Activated CD8-positive, alpha-beta T cell treated with anti-CD3 and anti-CD28 coated beads for 36 hours (primary cell): ENCODE measurements around the gene TREML1. TPM values are rescaled to one million over a fixed set of nuclear protein-coding genes. Genes with fewer than 3 reads are reported as not detected.
A peak's percentile ranks its signal among the peaks of the same experiment; 100 is the strongest.
"Not testable (repeated sequence)": the region's sequence is repeated elsewhere in the genome, so short reads cannot be mapped to it uniquely, and the experiment has no call there.

Source experiments
- ATAC-seq: fragments of 200-7000 bp; cut with Tn5 transposase; one replicate; pipeline ENCODE4 v1.10.0; 2021; ENCODE audit warnings: mild to moderate bottlenecking, moderate library complexity
- CTCF ChIA-PET: fragments of 350-600 bp; sonication (Branson Sonifier 250); formaldehyde crosslinking; loops from one replicate; lab custom pipeline; 2021; ENCODE audit warnings: antibody characterized with exemption; lab: Charles Lee
- POLR2A ChIA-PET: fragments of 350-600 bp; sonication (Branson Sonifier 250); formaldehyde crosslinking; loops from one replicate; lab custom pipeline; 2021; ENCODE audit warnings: antibody characterized with exemption; lab: Charles Lee
- DNase-seq: peaks from one replicate; pipeline ENCODE4 v3.0.0-alpha.2; 2020
- H3K27ac Mint-ChIP-seq: one replicate; pipeline ENCODE4 v1.8.0; 2021; ENCODE audit warnings: mild to moderate bottlenecking, mixed read lengths
- H3K27me3 Mint-ChIP-seq: one replicate; pipeline ENCODE4 v1.8.0; 2021; ENCODE audit warnings: mixed read lengths
- H3K36me3 Mint-ChIP-seq: one replicate; pipeline ENCODE4 v1.8.0; 2021; ENCODE audit warnings: low read depth, mixed read lengths
- H3K4me1 Mint-ChIP-seq: one replicate; pipeline ENCODE4 v1.8.0; 2021; ENCODE audit warnings: low read depth, mixed read lengths
- H3K4me3 Mint-ChIP-seq: one replicate; pipeline ENCODE4 v1.8.0; 2021; ENCODE audit warnings: mild to moderate bottlenecking, moderate library complexity, mixed read lengths
- H3K9me3 Mint-ChIP-seq: one replicate; pipeline ENCODE4 v1.8.0; 2021; ENCODE audit warnings: mixed read lengths
- intact Hi-C: fragments of 100-400 bp; cut with micrococcal nuclease; formaldehyde crosslinking; loops from one replicate; pipeline ENCODE4 v1.10.0; 2022
- total RNA-seq, 2 experiments: library from RNA; stranded (reverse); gene quantifications; one replicate each; pipeline ENCODE4 v1.2.3, GENCODE V29; 2021
- TF ChIP-seq, protein P1 (sequence below): fragments of 200-600 bp; IDR thresholded peaks from one replicate; pipeline ENCODE4 v1.8.0; 2022; ENCODE audit warnings: antibody characterized with exemption, mild to moderate bottlenecking

Gene TREML1
- total RNA-seq, 2 experiments from 2014 or later: not detected

DNA sequence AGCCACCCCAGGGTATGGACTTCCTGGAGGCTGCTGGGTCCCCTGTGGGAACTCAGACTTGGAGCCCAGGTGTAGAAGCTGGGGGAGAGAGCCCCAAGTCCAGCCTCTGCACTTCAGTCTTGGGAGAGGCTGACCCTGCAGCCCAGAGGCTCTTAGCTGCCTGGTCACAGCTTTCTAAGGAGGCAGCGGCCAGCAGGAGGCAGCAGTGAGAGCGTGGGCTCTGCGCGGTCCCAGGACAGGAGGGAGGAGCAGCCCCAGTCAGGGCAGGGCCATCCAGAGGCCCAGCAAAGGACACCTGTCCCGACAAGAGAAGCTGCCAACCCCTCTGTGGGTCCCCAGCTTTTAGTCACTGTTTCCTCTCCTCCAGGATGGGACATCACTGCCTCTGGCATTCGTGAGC, 37.4 kb upstream of the TREML1 start:
- Mint-ChIP-seq H3K27ac (no peak overlapping the region), H3K4me3 (no peak overlapping the region), H3K36me3 (peaks cover 11% of the 10 kb centered on the region), H3K27me3 (no peaks in the 10 kb centered on the region), H3K9me3 (peaks cover 12% of the 10 kb centered on the region), H3K4me1 (peaks cover 18% of the 10 kb centered on the region)
- ATAC-seq: peak; percentile 76
- TF ChIP-seq, protein P1, sequence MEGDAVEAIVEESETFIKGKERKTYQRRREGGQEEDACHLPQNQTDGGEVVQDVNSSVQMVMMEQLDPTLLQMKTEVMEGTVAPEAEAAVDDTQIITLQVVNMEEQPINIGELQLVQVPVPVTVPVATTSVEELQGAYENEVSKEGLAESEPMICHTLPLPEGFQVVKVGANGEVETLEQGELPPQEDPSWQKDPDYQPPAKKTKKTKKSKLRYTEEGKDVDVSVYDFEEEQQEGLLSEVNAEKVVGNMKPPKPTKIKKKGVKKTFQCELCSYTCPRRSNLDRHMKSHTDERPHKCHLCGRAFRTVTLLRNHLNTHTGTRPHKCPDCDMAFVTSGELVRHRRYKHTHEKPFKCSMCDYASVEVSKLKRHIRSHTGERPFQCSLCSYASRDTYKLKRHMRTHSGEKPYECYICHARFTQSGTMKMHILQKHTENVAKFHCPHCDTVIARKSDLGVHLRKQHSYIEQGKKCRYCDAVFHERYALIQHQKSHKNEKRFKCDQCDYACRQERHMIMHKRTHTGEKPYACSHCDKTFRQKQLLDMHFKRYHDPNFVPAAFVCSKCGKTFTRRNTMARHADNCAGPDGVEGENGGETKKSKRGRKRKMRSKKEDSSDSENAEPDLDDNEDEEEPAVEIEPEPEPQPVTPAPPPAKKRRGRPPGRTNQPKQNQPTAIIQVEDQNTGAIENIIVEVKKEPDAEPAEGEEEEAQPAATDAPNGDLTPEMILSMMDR: peak; percentile 66
- ChIA-PET CTCF (interaction anchor here (0.7 to 3.3 kb wide), 17 partner anchors 9 to 143 kb away, joined by 3 to 18 read pairs (median 5); partner anchors contain the start of gene TREML2), POLR2A (no interaction called here)
- DNase-seq: peak; percentile 62
- intact Hi-C loops: no loop called here

DNA sequence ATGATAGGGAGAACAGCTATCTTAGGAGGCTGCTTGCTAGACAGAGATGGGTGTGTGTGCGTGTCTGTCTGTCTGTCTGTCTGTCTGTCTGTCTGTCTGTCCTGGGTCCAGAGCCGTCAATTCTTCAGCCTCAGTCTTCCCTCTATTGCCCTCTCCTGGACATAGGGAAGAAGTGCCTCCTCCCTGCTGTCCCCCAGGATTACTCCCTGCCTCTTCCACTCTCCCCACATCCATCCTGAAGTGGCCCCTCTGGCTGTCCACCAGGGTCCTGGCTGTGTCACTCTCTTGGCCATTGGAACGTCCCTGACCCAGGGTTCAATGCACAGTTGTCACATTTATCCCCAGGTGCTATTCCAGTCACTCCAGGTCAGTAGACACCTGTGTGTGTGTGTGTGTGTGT, 36.6 kb upstream of the TREML1 start:
- intact Hi-C loops: no loop called here
- Mint-ChIP-seq H3K4me1 (peaks cover 20% of the 10 kb centered on the region), H3K27me3 (no peaks in the 10 kb centered on the region), H3K4me3 (no peak overlapping the region), H3K27ac (no peak overlapping the region), H3K9me3 (peaks cover 12% of the 10 kb centered on the region), H3K36me3 (peaks cover 11% of the 10 kb centered on the region)
- TF ChIP-seq, protein P1: no peak
- ChIA-PET CTCF (interaction anchor here (0.7 to 3.3 kb wide), 4 partner anchors 11 to 129 kb away, joined by 3 to 18 read pairs (median 4); partner anchors contain the start of gene TREML2), POLR2A (no interaction called here)
- DNase-seq (no peak), ATAC-seq (no peak)

DNA sequence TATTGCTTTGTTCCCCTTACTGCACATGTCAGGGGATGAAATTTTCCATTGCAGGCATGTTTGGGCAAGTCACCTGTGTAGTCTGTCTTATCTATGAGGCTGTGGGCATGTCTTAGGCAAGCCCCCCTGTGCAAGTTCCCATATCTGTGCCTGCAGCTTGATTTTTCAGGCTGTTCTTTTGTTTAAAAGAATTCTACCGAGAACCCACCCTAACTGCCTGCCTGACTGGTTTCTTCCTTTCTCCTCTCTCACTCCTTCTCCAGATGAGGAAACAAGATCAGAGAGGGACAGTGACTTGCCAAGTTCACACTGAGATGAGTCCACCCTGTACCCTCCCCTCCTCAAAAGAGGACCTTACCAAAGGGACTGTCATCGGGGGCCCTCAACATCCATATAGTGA, 35.8 kb upstream of the TREML1 start:
- Mint-ChIP-seq H3K27me3 (no peaks in the 10 kb centered on the region), H3K36me3 (peaks cover 11% of the 10 kb centered on the region), H3K9me3 (peaks cover 12% of the 10 kb centered on the region), H3K4me1 (peaks cover 17% of the 10 kb centered on the region), H3K27ac (no peak overlapping the region), H3K4me3 (no peak overlapping the region)
- no peak for DNase-seq
- intact Hi-C loops: loop anchor here (10.0 kb wide), 1 partner anchor 115 kb away; the partner anchor contains the start of genes NFYA and OARD1
- ChIA-PET CTCF (interaction anchor here (0.7 to 3.3 kb wide), 8 partner anchors 11 to 178 kb away, joined by 3 to 18 read pairs (median 3); partner anchors contain the start of gene TREML2), POLR2A (interaction anchor here (0.6 to 1.7 kb wide), 3 partner anchors 10 to 98 kb away, joined by 3 to 6 read pairs (median 3); partner anchors contain the start of gene TREML2)
- ATAC-seq: no peak
- TF ChIP-seq, protein P1: no peak

DNA sequence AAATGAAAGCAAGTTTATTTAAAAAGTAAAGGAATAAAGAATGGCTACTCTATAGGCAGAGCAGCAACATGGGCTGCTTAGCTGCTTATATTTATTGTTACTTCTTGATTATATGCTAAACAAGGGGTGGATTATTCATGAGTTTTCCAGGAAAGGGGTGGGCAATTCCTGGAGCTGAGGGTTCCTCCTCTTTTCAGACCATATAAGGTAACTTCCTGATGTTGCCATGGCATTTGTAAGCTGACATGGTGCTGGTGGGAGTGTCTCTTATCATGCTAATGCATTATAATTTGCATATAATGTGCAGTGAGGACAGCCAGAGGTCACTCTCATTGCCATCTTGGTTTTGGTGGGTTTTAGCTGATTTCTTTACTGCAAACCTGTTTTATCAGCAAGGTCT, 34.9 kb upstream of the TREML1 start:
- H3K27ac Mint-ChIP-seq, H3K4me3 Mint-ChIP-seq, H3K36me3 Mint-ChIP-seq, ATAC-seq, H3K27me3 Mint-ChIP-seq: not testable (repeated sequence)
- Mint-ChIP-seq H3K4me1 (peaks cover 12% of the 10 kb centered on the region), H3K9me3 (peaks cover 12% of the 10 kb centered on the region)
- peak; percentile 22 for DNase-seq
- CTCF ChIA-PET: interaction anchor here (0.8 to 3.3 kb wide), 9 partner anchors 10 to 179 kb away, joined by 3 to 18 read pairs (median 3); partner anchors contain the start of gene TREML2
- intact Hi-C loops: loop anchor here (10.0 kb wide), 1 partner anchor 114 kb away; the partner anchor contains the start of genes NFYA and OARD1
- POLR2A ChIA-PET: interaction anchor here (1.3 to 2.1 kb wide), 3 partner anchors 9 to 97 kb away, joined by 3 to 6 read pairs (median 5); partner anchors contain the start of gene TREML2

DNA sequence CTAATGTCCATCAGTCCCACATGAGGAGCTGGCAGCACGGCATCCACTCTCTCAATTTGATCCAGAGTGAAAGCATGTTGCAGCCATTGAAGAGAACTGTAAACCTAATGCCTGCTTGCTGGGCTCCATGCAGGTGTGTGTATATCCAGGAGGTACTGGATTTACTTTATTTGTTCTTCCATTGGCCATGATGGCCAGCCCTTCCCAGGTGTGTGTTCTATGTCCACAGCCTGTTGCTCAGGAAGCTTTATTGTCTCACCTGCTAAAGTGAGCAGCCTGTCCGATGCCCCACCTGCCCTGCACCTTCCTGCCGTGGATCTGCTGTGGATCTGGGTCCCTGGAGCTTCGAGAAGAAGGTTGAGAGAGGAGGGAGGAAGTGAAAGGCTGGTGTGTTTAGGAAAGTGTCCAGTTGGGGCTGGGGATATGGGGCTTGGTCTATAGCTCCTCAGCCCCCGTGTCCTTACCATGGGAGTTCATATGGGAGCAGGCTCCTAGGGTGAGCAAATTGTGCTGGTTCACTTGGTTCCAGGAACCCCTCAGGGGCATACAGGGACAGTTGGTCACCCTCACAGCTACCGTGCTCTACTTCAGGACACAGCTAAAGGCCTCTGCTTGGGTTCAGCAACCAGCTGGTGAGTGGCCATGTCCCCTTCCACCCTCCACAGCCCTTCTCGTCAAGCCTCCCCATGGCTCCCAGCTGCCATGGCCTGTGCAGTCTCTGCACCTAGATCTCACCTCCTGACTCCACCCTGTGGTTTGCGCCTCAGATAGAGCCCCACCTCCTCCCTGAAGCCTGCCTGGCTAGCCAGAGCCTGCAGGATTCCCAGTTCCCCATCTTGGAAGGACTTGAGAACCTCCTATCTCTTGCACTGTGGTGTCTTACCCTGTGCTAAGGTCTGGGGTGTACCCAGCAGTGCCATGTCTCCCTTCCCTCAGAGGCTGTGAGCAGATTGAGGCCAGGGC, 34.1 kb upstream of the TREML1 start:
- no peaks in the 10 kb centered on the region for H3K27me3 Mint-ChIP-seq
- intact Hi-C loops: loop anchor here (10.0 kb wide), 1 partner anchor 113 kb away; the partner anchor contains the start of genes NFYA and OARD1
- peaks cover 12% of the 10 kb centered on the region for H3K9me3 Mint-ChIP-seq
- H3K27ac Mint-ChIP-seq: no peak overlapping the region
- TF ChIP-seq, protein P1: no peak
- no peak for DNase-seq
- peaks cover 8% of the 10 kb centered on the region for H3K4me1 Mint-ChIP-seq
- no peak overlapping the region for H3K4me3 Mint-ChIP-seq
- peaks cover 7% of the 10 kb centered on the region for H3K36me3 Mint-ChIP-seq
- CTCF ChIA-PET: interaction anchor here (0.7 to 1.6 kb wide), 5 partner anchors 10 to 91 kb away, joined by 3 to 4 read pairs (median 3); no protein-coding TSS in a partner anchor
- POLR2A ChIA-PET: interaction anchor here (1.3 to 2.1 kb wide), 3 partner anchors 10 to 96 kb away, joined by 3 to 6 read pairs (median 5); partner anchors contain the start of gene TREML2
- ATAC-seq: no peak
